ENCODE results near the gene RAB11B. TPM values are rescaled to one million over a fixed set of nuclear protein-coding genes. Genes with fewer than 3 reads are reported as not detected.
A peak's percentile ranks its signal among the peaks of the same experiment; 100 is the strongest.
"Not testable (repeated sequence)": the region's sequence is repeated elsewhere in the genome, so short reads cannot be mapped to it uniquely, and the experiment has no call there.

The RAB11B gene
- total and polyA plus RNA-seq, 9 of the 15 experiments (the other 6 are each of a cell fraction or from before 2014, with no cell fraction given) = 0.74 to 71.0 (median 13.8) TPM

GRCh38 chr19:8423817-8424223 is 33.7 kb downstream of the RAB11B start (continued):
- TF ChIP-seq PREB (CRISPR knock-in tag; IDR thresholded peaks at IDR 0.05) = no peak
- TF ChIP-seq PRPF4 (IDR thresholded peaks at IDR 0.05; ENCODE audit: insufficient read depth, low read depth, low read length, poor library complexity, severe bottlenecking) = no peak
- no peak for TF ChIP-seq ZNF707 (CRISPR knock-in tag; conservative IDR thresholded peaks at IDR 0.05)
- TF ChIP-seq FOS (IDR thresholded peaks at IDR 0.05; ENCODE audit: extremely low read depth, insufficient read length) = peak; percentile 54
- no peak for TF ChIP-seq HDAC8 (tag; IDR thresholded peaks at IDR 0.05)
- no peak for TF ChIP-seq ZBED1 (IDR thresholded peaks at IDR 0.05)
- TF ChIP-seq ZNF444 (CRISPR knock-in tag; IDR thresholded peaks at IDR 0.05) = no peak
- peak; percentile 74; the same call in 1 of the 2 replicates for TF ChIP-seq NBN (IDR thresholded peaks at IDR 0.05; ENCODE audit: low read depth)
- no peak for TF ChIP-seq YBX1 (IDR thresholded peaks at IDR 0.05)
- no peak for TF ChIP-seq PCBP2 (IDR thresholded peaks at IDR 0.05; ENCODE audit: low read depth, low read length, poor library complexity, severe bottlenecking)
- no peak for TF ChIP-seq ZNF589 (CRISPR knock-in tag; IDR thresholded peaks at IDR 0.05; ENCODE audit: low read depth)
- no peak for TF ChIP-seq ARNT (IDR thresholded peaks at IDR 0.05)

- H3K9me3 ChIP-seq (replicated peaks; ENCODE audit: control insufficient read depth, insufficient read depth, low read depth, low read length); ATAC-seq; H3K4me3 ChIP-seq; in situ Hi-C loops (cut with MboI); CTCF ChIA-PET (ENCODE audit: low intra/inter-chr PET ratio); H4K20me1 ChIP-seq (replicated peaks; ENCODE audit: control insufficient read depth, insufficient read depth, low read length); H3K27ac ChIP-seq (ENCODE audit: extremely low read depth, low read depth, low read length); H3K9me1 ChIP-seq (ENCODE audit: control insufficient read depth, insufficient read depth, low read length); intact Hi-C loops (cut with micrococcal nuclease); H3K36me3 ChIP-seq (ENCODE audit: control insufficient read depth, insufficient read depth, low read length); H3K27me3 ChIP-seq (ENCODE audit: control insufficient read depth in 2 of 2, insufficient read depth in 2 of 2, low read length in 2 of 2); H3K9ac ChIP-seq (ENCODE audit: insufficient read depth in 1 of 2, low read depth in 2 of 2, low read length in 2 of 2); H3K79me2 ChIP-seq (ENCODE audit: control insufficient read depth, insufficient read depth, low read length); BruUV-seq (replicated peaks); DNase-seq (ENCODE audit: extremely low read depth in 1 of 4, low spot score in 3 of 4); H3K4me2 ChIP-seq (ENCODE audit: insufficient read depth, low read length); FAIRE-seq; H2AFZ ChIP-seq (ENCODE audit: low read depth, low read length): not testable (repeated sequence)
- POLR2A ChIA-PET = interaction anchor here (1.2 to 3.7 kb wide), 4 partner anchors 12 to 24 kb away, joined by 5 to 18 read pairs (median 10); partner anchors contain the start of genes HNRNPM and MARCHF2
- 36% methylated on average over 5 of the region's 6 CpGs for WGBS (ENCODE audit: insufficient coverage, low coverage, missing lambda C conversion rate)
- H3K4me1 ChIP-seq (replicated peaks in 1 of 2; ENCODE audit: control insufficient read depth in 2 of 2, insufficient read depth in 2 of 2, low read length in 2 of 2) = peaks cover 10 to 26% of the 10 kb centered on the region in 2 experiments
Measured at GRCh38 chr19:8425331-8425730, 35.2 kb downstream of the RAB11B start.

Measured in K562 (cell line).